Endothelial cell of umbilical vein (primary cell): ENCODE data around the gene DLST. TPM values are rescaled to one million over a fixed set of nuclear protein-coding genes. Genes with fewer than 3 reads are reported as not detected.

Source experiments
- BruUV-seq: library from RNA; stranded (reverse); fragments of 400-500 nt; replicated peaks from 2 replicates; lab custom pipeline; 2021; lab: Mats Ljungman, UMichigan
- CTCF ChIA-PET: fragments of 300-600, 350-600 bp; sonication (Branson Sonifier 250); formaldehyde crosslinking; loops from one replicate; lab custom pipeline; 2021; ENCODE audit warnings: antibody characterized with exemption, inconsistent platforms; lab: Charles Lee
- POLR2A ChIA-PET: fragments of 300-600, 350-600 bp; sonication (Branson Sonifier 250); formaldehyde crosslinking; loops from one replicate; lab custom pipeline; 2021; ENCODE audit warnings: antibody characterized with exemption, inconsistent platforms; lab: Charles Lee
- DNase-seq: peaks from one replicate; pipeline ENCODE4 v3.0.0-alpha.2; 2011; ENCODE audit warnings: low read depth, low spot score
- FAIRE-seq: peaks from 2 replicates; lab custom pipeline; 2011; peaks lifted over from hg19 to GRCh38; lab: Jason Lieb, UNC
- H2AFZ ChIP-seq: 2 replicates; pipeline ENCODE4 v1.6.0; 2012; ENCODE audit warnings: low read depth, low read length, control low read depth, inconsistent platforms
- H3K27ac ChIP-seq: 2 replicates; pipeline ENCODE4 v1.5.1; 2011; ENCODE audit warnings: low read depth, mild to moderate bottlenecking, control low read depth, low read length, moderate library complexity; ENCODE audit not compliant: insufficient read depth
- H3K27me3 ChIP-seq, 2 experiments: 2 replicates each; pipeline versions ENCODE4 v1.6.0 to v1.6.1; 2011; ENCODE audit warnings: low read length in 2 of 2, mixed read lengths in 1 of 2; ENCODE audit not compliant: control insufficient read depth in 2 of 2, insufficient read depth in 2 of 2
- H3K36me3 ChIP-seq, 2 experiments: 2 replicates in 1 of 2; 3 replicates in 1 of 2; pipeline ENCODE4 v1.5.1; 2011; ENCODE audit warnings: low read length in 2 of 2, mild to moderate bottlenecking in 1 of 2, moderate library complexity in 1 of 2; ENCODE audit not compliant: control insufficient read depth in 2 of 2, insufficient read depth in 2 of 2; ENCODE audit errors: extremely low read depth in 1 of 2
- H3K4me1 ChIP-seq: 3 replicates; pipeline ENCODE4 v1.5.1; 2011; ENCODE audit warnings: mild to moderate bottlenecking, low read length; ENCODE audit not compliant: control insufficient read depth, insufficient read depth; ENCODE audit errors: extremely low read depth
- H3K4me2 ChIP-seq: 2 replicates; pipeline ENCODE4 v1.6.1; 2011; ENCODE audit warnings: low read length, control low read depth, mixed read lengths; ENCODE audit not compliant: insufficient read depth
- H3K4me3 ChIP-seq, 3 experiments: fragments of 200-600 bp in 1 of 3; sonication (generic), shearing (Covaris generic) in 1 of 3; replicated peaks in 1 of 3; 2 replicates each; pipeline ENCODE4 v1.5.1; 2011 to 2016; ENCODE audit warnings: control low read depth in 3 of 3, low read length in 3 of 3, mild to moderate bottlenecking in 2 of 3, inconsistent platforms in 1 of 3, low read depth in 1 of 3, moderate library complexity in 1 of 3; ENCODE audit not compliant: insufficient read depth in 1 of 3
- H3K79me2 ChIP-seq: 2 replicates; pipeline ENCODE4 v1.6.0; 2012; ENCODE audit warnings: low read length, inconsistent platforms; ENCODE audit not compliant: control insufficient read depth, insufficient read depth
- H3K9ac ChIP-seq: replicated peaks from 2 replicates; pipeline ENCODE3; 2011; ENCODE audit warnings: low read length, control low read depth; ENCODE audit not compliant: insufficient read depth; ENCODE audit errors: extremely low read depth
- H3K9me1 ChIP-seq: replicated peaks from 3 replicates; pipeline ENCODE4 v1.6.0; 2011; ENCODE audit warnings: mild to moderate bottlenecking, low read length; ENCODE audit not compliant: control insufficient read depth, insufficient read depth; ENCODE audit errors: extremely low read depth
- H3K9me3 ChIP-seq: replicated peaks from 2 replicates; pipeline ENCODE4 v1.5.1; 2012; ENCODE audit warnings: low read length, inconsistent platforms; ENCODE audit not compliant: control insufficient read depth, insufficient read depth
- H4K20me1 ChIP-seq: replicated peaks from 2 replicates; pipeline ENCODE3; 2011; ENCODE audit warnings: mild to moderate bottlenecking, low read length; ENCODE audit not compliant: control insufficient read depth, insufficient read depth; ENCODE audit errors: extremely low read depth
- EZH2 ChIP-seq: IDR thresholded peaks from 2 replicates; pipeline ENCODE4 v1.6.1; 2012; ENCODE audit warnings: borderline replicate concordance, low read depth, mild to moderate bottlenecking, moderate library complexity, low read length, inconsistent platforms; ENCODE audit not compliant: severe bottlenecking
- FOS ChIP-seq: IDR thresholded peaks from 2 replicates; pipeline ENCODE4 v1.6.1; 2011; ENCODE audit warnings: mild to moderate bottlenecking, low read length, moderate library complexity, borderline replicate concordance; ENCODE audit not compliant: insufficient read depth
- GATA2 ChIP-seq: IDR thresholded peaks from 2 replicates; pipeline ENCODE4 v1.7.0; 2011; ENCODE audit warnings: low read depth, mild to moderate bottlenecking, moderate library complexity, mixed read lengths, low read length; ENCODE audit not compliant: insufficient read length, insufficient read depth
- JUN ChIP-seq: IDR thresholded peaks from 2 replicates; pipeline ENCODE4 v1.6.1; 2011; ENCODE audit warnings: borderline replicate concordance, low read depth; ENCODE audit not compliant: insufficient read length, insufficient read depth
- MAX ChIP-seq: IDR thresholded peaks from 2 replicates; pipeline ENCODE4 v1.6.1; 2011; ENCODE audit not compliant: insufficient read depth, insufficient read length
- MYC ChIP-seq: IDR thresholded peaks from one replicate; pipeline ENCODE4 v1.6.1; 2011; ENCODE audit warnings: mild to moderate bottlenecking, low read depth, low read length
- POLR2A ChIP-seq: IDR thresholded peaks from 2 replicates; pipeline ENCODE4 v1.6.1; 2012; ENCODE audit warnings: low read depth, mild to moderate bottlenecking, control low read depth, low read length
- POLR2AphosphoS5 ChIP-seq: IDR thresholded peaks from 2 replicates; pipeline ENCODE4 v1.6.1; 2012; ENCODE audit warnings: low read depth, mild to moderate bottlenecking, control low read depth, low read length, moderate library complexity; ENCODE audit not compliant: insufficient read depth
- dilution Hi-C: fragments of 300-500 bp; cut with MboI; formaldehyde crosslinking; loops from one replicate; pipeline ENCODE4 v1.15.0; 2019; ENCODE audit warnings: low sequenced_read_pairs; ENCODE audit not compliant: extremely low pct_ligation_motif_present
- intact Hi-C: fragments of 100-400 bp; cut with micrococcal nuclease; formaldehyde crosslinking; loops from one replicate; pipeline ENCODE4 v1.10.0; 2022
- polyA plus RNA-seq, 4 experiments: library from polyadenylated mRNA; depleted of rRNA in 3 of 4; stranded (reverse) in 3 of 4; unstranded in 1 of 4; fragments of >200 nt; gene quantifications; 2 replicates each; pipeline versions ENCODE4 v1.2.1 to v1.2.3, GENCODE V29; 2011 to 2012; ENCODE audit warnings: missing spikeins in 1 of 4
- total RNA-seq: library from RNA; stranded (reverse); gene quantifications from 2 replicates; pipeline ENCODE4 v1.2.3, GENCODE V29; 2021
- TF ChIP-seq, protein P1 (sequence below), 2 donors: IDR thresholded peaks; 1 replicate in 1 of 2; 2 replicates in 1 of 2; pipeline ENCODE4 v1.5.1; 2011; ENCODE audit warnings: low read length in 2 of 2, mild to moderate bottlenecking in 2 of 2, moderate library complexity in 2 of 2, control low read depth in 1 of 2, inconsistent platforms in 1 of 2, low read depth in 1 of 2; ENCODE audit not compliant: insufficient read depth in 1 of 2; ENCODE audit errors: extremely low read depth in 1 of 2

DLST gene
- total and polyA plus RNA-seq, 2 donors (not counting 3 experiments of a cell fraction or from before 2014, with no cell fraction given): 98.4 to 110 TPM

DNA sequence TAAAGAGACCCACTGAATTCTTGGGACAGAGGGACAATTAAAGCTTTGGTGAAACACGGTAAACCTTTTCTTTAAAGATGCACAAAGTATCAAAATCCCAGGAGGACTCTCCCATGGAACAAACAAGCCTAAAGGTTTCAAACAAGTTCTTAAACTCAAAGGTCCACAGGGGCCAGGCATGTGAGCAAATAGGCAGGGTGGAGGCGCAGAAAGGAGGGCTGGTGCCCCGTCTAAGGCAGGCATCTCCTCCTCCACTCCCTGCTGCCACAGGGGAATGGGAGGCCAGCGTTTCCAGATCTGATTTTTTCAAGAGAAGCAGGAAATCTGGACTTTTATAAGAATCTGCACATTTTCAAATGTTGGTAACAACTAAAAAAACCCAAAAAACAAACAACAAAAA is 33.7 kb downstream of the DLST start:
- dilution Hi-C loops (no loop called here), intact Hi-C loops (no loop called here)
- Histone ChIP-seq H3K79me2 (no peaks in the 10 kb centered on the region), H3K9me1 (no peaks in the 10 kb centered on the region), H3K36me3 (no peaks in the 10 kb centered on the region), H3K27ac (no peak overlapping the region), H3K27me3 (no peaks in the 10 kb centered on the region), H3K4me2 (no peak overlapping the region), H3K4me3 (no peak overlapping the region), H4K20me1 (no peaks in the 10 kb centered on the region), H3K9me3 (no peaks in the 10 kb centered on the region), H3K9ac (no peak overlapping the region), H2AFZ (no peak overlapping the region), H3K4me1 (peaks cover 2% of the 10 kb centered on the region)
- DNase-seq: no peak
- TF ChIP-seq MYC (no peak), GATA2 (no peak), JUN (no peak), EZH2 (no peak), FOS (no peak), POLR2AphosphoS5 (no peak), POLR2A (no peak), MAX (no peak)
- TF ChIP-seq, protein P1, sequence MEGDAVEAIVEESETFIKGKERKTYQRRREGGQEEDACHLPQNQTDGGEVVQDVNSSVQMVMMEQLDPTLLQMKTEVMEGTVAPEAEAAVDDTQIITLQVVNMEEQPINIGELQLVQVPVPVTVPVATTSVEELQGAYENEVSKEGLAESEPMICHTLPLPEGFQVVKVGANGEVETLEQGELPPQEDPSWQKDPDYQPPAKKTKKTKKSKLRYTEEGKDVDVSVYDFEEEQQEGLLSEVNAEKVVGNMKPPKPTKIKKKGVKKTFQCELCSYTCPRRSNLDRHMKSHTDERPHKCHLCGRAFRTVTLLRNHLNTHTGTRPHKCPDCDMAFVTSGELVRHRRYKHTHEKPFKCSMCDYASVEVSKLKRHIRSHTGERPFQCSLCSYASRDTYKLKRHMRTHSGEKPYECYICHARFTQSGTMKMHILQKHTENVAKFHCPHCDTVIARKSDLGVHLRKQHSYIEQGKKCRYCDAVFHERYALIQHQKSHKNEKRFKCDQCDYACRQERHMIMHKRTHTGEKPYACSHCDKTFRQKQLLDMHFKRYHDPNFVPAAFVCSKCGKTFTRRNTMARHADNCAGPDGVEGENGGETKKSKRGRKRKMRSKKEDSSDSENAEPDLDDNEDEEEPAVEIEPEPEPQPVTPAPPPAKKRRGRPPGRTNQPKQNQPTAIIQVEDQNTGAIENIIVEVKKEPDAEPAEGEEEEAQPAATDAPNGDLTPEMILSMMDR (IDR thresholded peaks at IDR 0.05; ENCODE audit: extremely low read depth in 1 of 2, insufficient read depth in 1 of 2, low read depth in 1 of 2, low read length in 2 of 2): no peak
- FAIRE-seq: no peak
- ChIA-PET CTCF (interaction anchor here (1.6 to 4.5 kb wide), 3 partner anchors 24 to 174 kb away, joined by 3 to 53 read pairs (median 5); no protein-coding TSS in a partner anchor), POLR2A (no interaction called here)
- no TSS peak for BruUV-seq
